ENCODE data around the gene LRRC18. TPM values are rescaled to one million over a fixed set of nuclear protein-coding genes. Genes with fewer than 3 reads are reported as not detected.

LRRC18 gene
- total and polyA plus RNA-seq, 2 of the 13 experiments (the other 11 are each of a cell fraction or from before 2014, with no cell fraction given): not detected

DNA sequence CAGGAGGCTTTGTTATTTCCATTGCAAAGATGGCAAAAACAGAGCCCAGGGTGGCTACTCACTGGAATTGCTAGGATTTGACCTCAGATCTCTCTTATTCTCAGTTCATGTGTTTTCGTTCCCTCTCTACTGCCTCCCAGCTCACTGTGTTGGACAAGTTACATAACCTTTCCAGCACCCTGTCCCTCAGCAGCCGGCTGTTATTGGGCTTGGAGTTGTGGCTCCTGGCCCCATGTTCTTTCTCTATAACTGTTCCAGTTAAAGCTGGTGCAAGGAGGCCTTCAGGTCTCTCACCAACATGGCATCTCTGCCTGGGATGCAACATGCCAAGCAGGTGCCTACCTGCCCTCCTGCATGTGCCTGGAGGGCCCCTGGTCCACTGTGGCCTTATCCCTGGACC is 56.8 kb downstream of the LRRC18 start:
- Histone ChIP-seq H3K9me3 (ENCODE audit: low read length) (no peaks in the 10 kb centered on the region), H3K9ac (ENCODE audit: insufficient read depth, low read depth, low read length) (no peak overlapping the region), H3K36me3 (replicated peaks in 1 of 2; ENCODE audit: control insufficient read depth in 1 of 2, insufficient read depth in 2 of 2, low read length in 2 of 2) (no peaks in the 10 kb centered on the region), H3K4me2 (ENCODE audit: low read depth, low read length) (no peak overlapping the region), H2AFZ (ENCODE audit: low read length) (no peak overlapping the region), H3K4me3 (replicated peaks in 1 of 3; ENCODE audit: insufficient read depth in 1 of 3, low read depth in 2 of 3, low read length in 3 of 3) (no peak overlapping the region), H3K27me3 (ENCODE audit: control insufficient read depth in 1 of 2, insufficient read depth in 2 of 2, low read length in 2 of 2) (no peaks in the 10 kb centered on the region; a peak in 1 of 5 replicates), H3K27ac (ENCODE audit: extremely low read length, insufficient read depth, low read length) (no peak overlapping the region), H3K4me1 (ENCODE audit: insufficient read depth, low read length) (no peaks in the 10 kb centered on the region), H4K20me1 (ENCODE audit: insufficient read depth, low read length) (no peaks in the 10 kb centered on the region), H3K79me2 (ENCODE audit: insufficient read depth, low read length) (no peaks in the 10 kb centered on the region)
- 41% methylated on average over 2 of the region's 2 CpGs for WGBS (ENCODE audit: low lambda C conversion rate)
- no peak for TF ChIP-seq MBD4 (IDR thresholded peaks at IDR 0.05; ENCODE audit: borderline replicate concordance, low read length)
- POLR2A ChIA-PET: no interaction called here
- ATAC-seq (no peak), DNase-seq (ENCODE audit: low spot score) (no peak), FAIRE-seq (no peak)
- in situ Hi-C loops (cut with HindIII; ENCODE audit: extremely low pct_ligation_motif_present, low pct_unique_long_range_greater_than_20kb) (loop anchor here (10.0 kb wide), 1 partner anchor 282 kb away; no protein-coding TSS in a partner anchor), intact Hi-C loops (cut with micrococcal nuclease; ENCODE audit: unreplicated experiment) (no loop called here)
- no TSS peak for BruUV-seq (replicated peaks)
- CTCF ChIA-PET (ENCODE audit: low intra/inter-chr PET ratio, low total read pairs): no interaction called here

DNA sequence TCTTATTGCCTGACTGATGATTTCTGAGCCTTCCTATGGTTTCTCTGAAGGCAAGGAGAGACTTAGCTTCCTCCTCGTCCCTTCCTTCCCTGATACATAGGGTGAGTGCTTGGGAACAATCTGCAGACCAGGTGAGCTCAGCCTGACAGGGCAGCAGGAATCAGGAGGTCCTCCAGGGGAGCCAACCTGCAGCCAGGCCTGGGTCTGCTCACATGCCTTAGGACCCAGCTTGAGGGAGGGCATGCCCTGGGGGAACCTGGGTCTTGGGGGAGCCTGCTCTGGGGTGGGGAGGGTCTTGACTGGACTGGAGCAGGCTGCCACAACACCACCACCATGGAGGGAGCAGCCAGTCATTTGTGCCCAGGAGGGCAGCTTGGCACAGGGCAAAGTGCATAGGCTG is 57.7 kb downstream of the LRRC18 start:
- Histone ChIP-seq H3K4me1 (ENCODE audit: insufficient read depth, low read length) (no peaks in the 10 kb centered on the region), H4K20me1 (ENCODE audit: insufficient read depth, low read length) (no peaks in the 10 kb centered on the region), H3K9ac (ENCODE audit: insufficient read depth, low read depth, low read length) (no peak overlapping the region), H3K4me3 (replicated peaks in 1 of 3; ENCODE audit: insufficient read depth in 1 of 3, low read depth in 2 of 3, low read length in 3 of 3) (no peak overlapping the region), H3K9me3 (ENCODE audit: low read length) (no peaks in the 10 kb centered on the region), H3K36me3 (replicated peaks in 1 of 2; ENCODE audit: control insufficient read depth in 1 of 2, insufficient read depth in 2 of 2, low read length in 2 of 2) (no peaks in the 10 kb centered on the region), H2AFZ (ENCODE audit: low read length) (no peak overlapping the region), H3K27ac (ENCODE audit: extremely low read length, insufficient read depth, low read length) (no peak overlapping the region), H3K4me2 (ENCODE audit: low read depth, low read length) (no peak overlapping the region), H3K27me3 (ENCODE audit: control insufficient read depth in 1 of 2, insufficient read depth in 2 of 2, low read length in 2 of 2) (no peaks in the 10 kb centered on the region; a peak in 1 of 5 replicates), H3K79me2 (ENCODE audit: insufficient read depth, low read length) (no peaks in the 10 kb centered on the region)
- DNase-seq (ENCODE audit: low spot score): no peak
- intact Hi-C loops (cut with micrococcal nuclease; ENCODE audit: unreplicated experiment) (no loop called here), in situ Hi-C loops (cut with HindIII; ENCODE audit: extremely low pct_ligation_motif_present, low pct_unique_long_range_greater_than_20kb) (loop anchor here (10.0 kb wide), 1 partner anchor 283 kb away; no protein-coding TSS in a partner anchor)
- ATAC-seq: no peak
- WGBS (ENCODE audit: low lambda C conversion rate): 0% methylated on average over 1 of the region's 1 CpG
- POLR2A ChIA-PET: no interaction called here
- no peak for FAIRE-seq
- CTCF ChIA-PET (ENCODE audit: low intra/inter-chr PET ratio, low total read pairs): no interaction called here
- no TSS peak for BruUV-seq (replicated peaks)
- no peak for TF ChIP-seq ZSCAN29 (CRISPR knock-in tag; conservative IDR thresholded peaks at IDR 0.05)
- TF ChIP-seq, protein P1, sequence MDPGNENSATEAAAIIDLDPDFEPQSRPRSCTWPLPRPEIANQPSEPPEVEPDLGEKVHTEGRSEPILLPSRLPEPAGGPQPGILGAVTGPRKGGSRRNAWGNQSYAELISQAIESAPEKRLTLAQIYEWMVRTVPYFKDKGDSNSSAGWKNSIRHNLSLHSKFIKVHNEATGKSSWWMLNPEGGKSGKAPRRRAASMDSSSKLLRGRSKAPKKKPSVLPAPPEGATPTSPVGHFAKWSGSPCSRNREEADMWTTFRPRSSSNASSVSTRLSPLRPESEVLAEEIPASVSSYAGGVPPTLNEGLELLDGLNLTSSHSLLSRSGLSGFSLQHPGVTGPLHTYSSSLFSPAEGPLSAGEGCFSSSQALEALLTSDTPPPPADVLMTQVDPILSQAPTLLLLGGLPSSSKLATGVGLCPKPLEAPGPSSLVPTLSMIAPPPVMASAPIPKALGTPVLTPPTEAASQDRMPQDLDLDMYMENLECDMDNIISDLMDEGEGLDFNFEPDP (CRISPR knock-in tag; conservative IDR thresholded peaks at IDR 0.05): no peak
- no peak for TF ChIP-seq PAWR (CRISPR knock-in tag; IDR thresholded peaks at IDR 0.05; ENCODE audit: borderline replicate concordance)
- TF ChIP-seq NPAS2 (CRISPR knock-in tag; IDR thresholded peaks at IDR 0.05; ENCODE audit: borderline replicate concordance): no peak
- TF ChIP-seq, protein P2, sequence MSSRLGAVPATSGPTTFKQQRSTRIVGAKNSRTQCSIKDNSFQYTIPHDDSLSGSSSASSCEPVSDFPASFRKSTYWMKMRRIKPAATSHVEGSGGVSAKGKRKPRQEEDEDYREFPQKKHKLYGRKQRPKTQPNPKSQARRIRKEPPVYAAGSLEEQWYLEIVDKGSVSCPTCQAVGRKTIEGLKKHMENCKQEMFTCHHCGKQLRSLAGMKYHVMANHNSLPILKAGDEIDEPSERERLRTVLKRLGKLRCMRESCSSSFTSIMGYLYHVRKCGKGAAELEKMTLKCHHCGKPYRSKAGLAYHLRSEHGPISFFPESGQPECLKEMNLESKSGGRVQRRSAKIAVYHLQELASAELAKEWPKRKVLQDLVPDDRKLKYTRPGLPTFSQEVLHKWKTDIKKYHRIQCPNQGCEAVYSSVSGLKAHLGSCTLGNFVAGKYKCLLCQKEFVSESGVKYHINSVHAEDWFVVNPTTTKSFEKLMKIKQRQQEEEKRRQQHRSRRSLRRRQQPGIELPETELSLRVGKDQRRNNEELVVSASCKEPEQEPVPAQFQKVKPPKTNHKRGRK (CRISPR knock-in tag; IDR thresholded peaks at IDR 0.05): no peak
- TF ChIP-seq GTF2F1 (IDR thresholded peaks at IDR 0.05; ENCODE audit: low read length): no peak
- TF ChIP-seq, protein P3, sequence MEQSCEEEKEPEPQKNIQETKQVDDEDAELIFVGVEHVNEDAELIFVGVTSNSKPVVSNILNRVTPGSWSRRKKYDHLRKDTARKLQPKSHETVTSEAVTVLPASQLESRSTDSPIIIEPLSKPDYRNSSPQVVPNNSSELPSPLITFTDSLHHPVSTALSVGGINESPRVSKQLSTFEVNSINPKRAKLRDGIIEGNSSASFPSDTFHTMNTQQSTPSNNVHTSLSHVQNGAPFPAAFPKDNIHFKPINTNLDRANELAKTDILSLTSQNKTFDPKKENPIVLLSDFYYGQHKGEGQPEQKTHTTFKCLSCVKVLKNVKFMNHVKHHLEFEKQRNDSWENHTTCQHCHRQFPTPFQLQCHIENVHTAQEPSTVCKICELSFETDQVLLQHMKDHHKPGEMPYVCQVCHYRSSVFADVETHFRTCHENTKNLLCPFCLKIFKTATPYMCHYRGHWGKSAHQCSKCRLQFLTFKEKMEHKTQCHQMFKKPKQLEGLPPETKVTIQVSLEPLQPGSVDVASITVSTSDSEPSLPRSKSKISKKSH (CRISPR knock-in tag; IDR thresholded peaks at IDR 0.05; ENCODE audit: borderline replicate concordance): no peak
- TF ChIP-seq ESRRA (CRISPR knock-in tag; IDR thresholded peaks at IDR 0.05; ENCODE audit: low read depth): no peak
- TF ChIP-seq HOXA5 (CRISPR knock-in tag; IDR thresholded peaks at IDR 0.05): no peak
- TF ChIP-seq HNF4G (IDR thresholded peaks at IDR 0.05; ENCODE audit: borderline replicate concordance, low read depth, low read length): no peak
- TF ChIP-seq HNF4G (CRISPR knock-in tag; IDR thresholded peaks at IDR 0.05; ENCODE audit: borderline replicate concordance, low read depth): no peak
- TF ChIP-seq CHD2 (IDR thresholded peaks at IDR 0.05; ENCODE audit: low read depth, low read length): no peak
